Measurements from ENCODE around the gene COL27A1. TPM values are rescaled to one million over a fixed set of nuclear protein-coding genes. Genes with fewer than 3 reads are reported as not detected.
"Not testable (repeated sequence)": the region's sequence is repeated elsewhere in the genome, so short reads cannot be mapped to it uniquely, and the experiment has no call there.

The COL27A1 gene
- polyA plus RNA-seq, 1 of the 3 experiments (the other 2 are of a cell fraction) = 8.7 TPM

GRCh38 chr9:114333718-114334117 is 178.4 kb downstream of the COL27A1 start:
- H3K79me2 ChIP-seq (ENCODE audit: insufficient read depth); H2AFZ ChIP-seq (ENCODE audit: low read depth); H3K4me2 ChIP-seq; H3K9me2 ChIP-seq; H3K27ac ChIP-seq (ENCODE audit: low read depth in 2 of 2, low read length in 1 of 2); H3K4me1 ChIP-seq (ENCODE audit: control insufficient read depth in 1 of 2, insufficient read depth in 2 of 2, low read depth in 1 of 2, low read length in 1 of 2); POLR2A ChIA-PET; CTCF ChIA-PET; DNase-seq; H3K9me3 ChIP-seq; H3K27me3 ChIP-seq (ENCODE audit: insufficient read depth); H3K4me3 ChIP-seq (ENCODE audit: low read depth in 2 of 2, low read length in 1 of 2); H3K9ac ChIP-seq; H3F3A ChIP-seq (replicated peaks; ENCODE audit: insufficient read depth); H4K20me1 ChIP-seq (ENCODE audit: insufficient read depth); H3K36me3 ChIP-seq (replicated peaks in 1 of 2; ENCODE audit: control insufficient read depth in 1 of 2, insufficient read depth in 2 of 2, low read length in 1 of 2): not testable (repeated sequence)
- 68% methylated on average over 2 of the region's 4 CpGs for WGBS (ENCODE audit: low lambda C conversion rate)

- H3K4me3 ChIP-seq (ENCODE audit: low read depth in 2 of 2, low read length in 1 of 2) = no peak overlapping the region
- ChIA-PET CTCF (no interaction called here), POLR2A (no interaction called here)
- H3K4me1 ChIP-seq (ENCODE audit: control insufficient read depth in 1 of 2, insufficient read depth in 2 of 2, low read depth in 1 of 2, low read length in 1 of 2) = no peaks in the 10 kb centered on the region
- no peak overlapping the region for H2AFZ ChIP-seq (ENCODE audit: low read depth)
- no peak overlapping the region for H3K4me2 ChIP-seq
- H3K36me3 ChIP-seq (replicated peaks in 1 of 2; ENCODE audit: control insufficient read depth in 1 of 2, insufficient read depth in 2 of 2, low read length in 1 of 2) = no peaks in the 10 kb centered on the region
- TF ChIP-seq NRF1 (IDR thresholded peaks at IDR 0.05; ENCODE audit: low read depth, low read length) (no peak), TCF12 (IDR thresholded peaks at IDR 0.05) (no peak), SMC3 (IDR thresholded peaks at IDR 0.05; ENCODE audit: low read depth, low read length) (no peak), TAF1 (IDR thresholded peaks at IDR 0.05; ENCODE audit: borderline replicate concordance, low read depth, low read length) (no peak), FOXM1 (IDR thresholded peaks at IDR 0.05; ENCODE audit: low read depth) (no peak), MEF2A (IDR thresholded peaks at IDR 0.05; ENCODE audit: borderline replicate concordance, low read depth) (no peak), ZBTB33 (IDR thresholded peaks at IDR 0.05; ENCODE audit: borderline replicate concordance, low read depth) (no peak), EZH2phosphoT487 (IDR thresholded peaks at IDR 0.05; ENCODE audit: borderline replicate concordance, low read depth) (no peak), TEAD4 (IDR thresholded peaks at IDR 0.05; ENCODE audit: borderline replicate concordance, insufficient read depth) (no peak), POLR2AphosphoS5 (IDR thresholded peaks at IDR 0.05; ENCODE audit: low read depth, low read length) (no peak), RXRA (IDR thresholded peaks at IDR 0.05; ENCODE audit: borderline replicate concordance, low read depth) (no peak), USF2 (IDR thresholded peaks at IDR 0.05; ENCODE audit: borderline replicate concordance, low read depth, low read length) (no peak), CTCF (IDR thresholded peaks at IDR 0.05) (no peak)
- H3F3A ChIP-seq (replicated peaks; ENCODE audit: insufficient read depth) = no peaks in the 10 kb centered on the region
- H3K9me3 ChIP-seq = no peaks in the 10 kb centered on the region
- DNase-seq = no peak
- H3K9ac ChIP-seq = no peak overlapping the region
- H3K9me2 ChIP-seq = no peaks in the 10 kb centered on the region
- no peaks in the 10 kb centered on the region for H3K27me3 ChIP-seq (ENCODE audit: insufficient read depth)
- WGBS (ENCODE audit: low lambda C conversion rate) = 90% methylated on average over 2 of the region's 9 CpGs
- no peaks in the 10 kb centered on the region for H4K20me1 ChIP-seq (ENCODE audit: insufficient read depth)
- H3K79me2 ChIP-seq (ENCODE audit: insufficient read depth) = no peaks in the 10 kb centered on the region
- H3K27ac ChIP-seq (ENCODE audit: low read depth in 2 of 2, low read length in 1 of 2) = no peak overlapping the region
Observed at GRCh38 chr9:114334490-114334889, 179.2 kb downstream of the COL27A1 start.
